HG03039 (cell line): ENCODE results near the gene AMN.
"Not testable (repeated sequence)": the region's sequence is repeated elsewhere in the genome, so short reads cannot be mapped to it uniquely, and the experiment has no call there.

ENCODE experiments used
- ATAC-seq: cut with Tn5 transposase; IDR thresholded peaks from one replicate; pipeline ENCODE4 v1.9.1; 2021; ENCODE audit warnings: mild to moderate bottlenecking, moderate library complexity; ENCODE audit not compliant: unreplicated experiment

AMN gene

GRCh38 chr14:102911991-102912761, 10.3 kb upstream of the AMN start:
- ATAC-seq: no peak

- ATAC-seq: no peak
Measured at GRCh38 chr14:102913341-102914211, 8.9 kb upstream of the AMN start.

GRCh38 chr14:102914474-102915291, 7.8 kb upstream of the AMN start:
- ATAC-seq: no peak

- ATAC-seq: no peak
Measured at GRCh38 chr14:102915292-102916110, 7.0 kb upstream of the AMN start.

GRCh38 chr14:102916347-102917055, 6.0 kb upstream of the AMN start:
- no peak for ATAC-seq

GRCh38 chr14:102917056-102917385, 5.4 kb upstream of the AMN start:
- no peak for ATAC-seq

- no peak for ATAC-seq
Measured at GRCh38 chr14:102917469-102918211, 4.8 kb upstream of the AMN start.

- no peak for ATAC-seq
Measured at GRCh38 chr14:102918438-102918837, 4.0 kb upstream of the AMN start.

GRCh38 chr14:102920273-102920997, 2.0 kb upstream of the AMN start:
- ATAC-seq: no peak

GRCh38 chr14:102920998-102921304, 1.5 kb upstream of the AMN start:
- no peak for ATAC-seq

GRCh38 chr14:102923201-102923924, 900 bp downstream of the AMN start:
- ATAC-seq: no peak

GRCh38 chr14:102923925-102924486, 1.5 kb downstream of the AMN start:
- no peak for ATAC-seq

GRCh38 chr14:102924632-102925588, 2.4 kb downstream of the AMN start:
- ATAC-seq: no peak

GRCh38 chr14:102925646-102926045, 3.2 kb downstream of the AMN start:
- ATAC-seq: no peak

- no peak for ATAC-seq
Measured at GRCh38 chr14:102926104-102926503, 3.6 kb downstream of the AMN start.

- not testable (repeated sequence) for ATAC-seq
Measured at GRCh38 chr14:102926840-102927239, 4.4 kb downstream of the AMN start.
